Activated T-helper 9 cell treated with anti-CD3 and anti-CD28 coated beads, Interleukin-2, amount 50 U/mL, for 16 hours (primary cell): ENCODE measurements around the gene TTC7B.

Experiments used
- DNase-seq: peaks from one replicate; pipeline ENCODE4 v3.0.0-alpha.2; 2020; ENCODE audit warnings: low read depth

Gene TTC7B

DNA sequence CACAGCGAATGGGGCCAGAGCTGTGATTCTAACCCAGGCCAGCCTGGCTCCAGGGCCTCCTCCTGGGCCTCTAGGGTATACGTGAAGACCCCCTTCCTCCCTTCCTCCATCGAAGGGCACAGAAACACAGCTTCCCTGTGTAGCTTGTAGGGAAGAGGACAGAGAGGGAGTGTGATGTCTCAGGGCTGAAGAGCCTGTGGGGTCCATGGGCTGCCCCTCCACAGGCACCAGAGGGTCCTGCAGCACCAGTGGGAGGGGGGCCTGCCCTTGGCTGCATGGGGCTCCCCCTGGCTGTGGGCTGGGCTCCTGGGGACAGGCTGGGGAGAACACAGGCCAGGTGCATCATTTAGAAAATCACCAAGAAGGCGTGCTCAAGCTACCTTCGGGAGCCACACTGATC lies 240.9 kb downstream of the TTC7B start:
- DNase-seq = no peak

DNA sequence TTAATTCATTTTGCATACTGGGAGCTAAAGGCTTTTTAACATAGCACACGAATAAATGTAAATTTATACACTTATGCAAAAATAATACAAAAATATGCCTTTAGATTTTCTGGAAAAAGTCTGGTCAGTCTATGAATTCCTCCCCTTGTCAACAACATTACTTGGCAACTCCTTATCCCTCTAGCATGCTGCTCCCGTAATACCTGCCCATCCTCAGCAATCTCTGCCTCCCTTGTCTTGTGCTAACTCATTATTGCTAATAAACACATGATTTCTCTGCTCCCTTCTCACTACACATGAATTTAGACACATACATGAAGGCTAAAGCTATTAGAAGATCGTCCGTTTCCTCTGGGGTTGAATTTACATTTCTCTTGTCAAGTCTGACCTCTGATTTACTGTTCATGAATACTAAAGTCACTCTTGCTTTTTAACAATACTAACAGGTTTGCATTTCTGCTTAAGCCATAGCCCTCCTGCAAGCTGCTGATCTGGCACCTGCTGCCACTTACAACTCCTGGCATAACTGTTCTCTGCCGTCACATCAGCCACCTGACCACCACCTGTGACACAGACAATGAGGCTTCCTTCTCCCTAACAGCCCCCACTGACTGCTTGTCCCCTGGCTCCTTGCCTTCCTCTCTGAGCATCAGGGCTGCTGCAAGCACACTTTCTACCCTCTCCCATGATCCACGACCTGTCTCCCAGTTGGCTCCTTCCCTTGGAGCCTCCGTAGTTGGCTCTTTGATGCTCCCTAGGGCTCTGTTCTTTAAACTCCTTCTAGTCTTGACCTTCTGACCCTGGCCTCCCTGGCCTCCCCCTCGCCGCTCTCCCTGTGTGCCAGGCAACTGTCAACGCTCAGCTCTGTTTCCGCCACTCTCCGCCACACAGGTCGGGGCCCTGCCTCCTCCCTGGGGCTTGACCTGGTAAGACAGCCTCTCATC lies 241.8 kb downstream of the TTC7B start:
- no peak for DNase-seq

DNA sequence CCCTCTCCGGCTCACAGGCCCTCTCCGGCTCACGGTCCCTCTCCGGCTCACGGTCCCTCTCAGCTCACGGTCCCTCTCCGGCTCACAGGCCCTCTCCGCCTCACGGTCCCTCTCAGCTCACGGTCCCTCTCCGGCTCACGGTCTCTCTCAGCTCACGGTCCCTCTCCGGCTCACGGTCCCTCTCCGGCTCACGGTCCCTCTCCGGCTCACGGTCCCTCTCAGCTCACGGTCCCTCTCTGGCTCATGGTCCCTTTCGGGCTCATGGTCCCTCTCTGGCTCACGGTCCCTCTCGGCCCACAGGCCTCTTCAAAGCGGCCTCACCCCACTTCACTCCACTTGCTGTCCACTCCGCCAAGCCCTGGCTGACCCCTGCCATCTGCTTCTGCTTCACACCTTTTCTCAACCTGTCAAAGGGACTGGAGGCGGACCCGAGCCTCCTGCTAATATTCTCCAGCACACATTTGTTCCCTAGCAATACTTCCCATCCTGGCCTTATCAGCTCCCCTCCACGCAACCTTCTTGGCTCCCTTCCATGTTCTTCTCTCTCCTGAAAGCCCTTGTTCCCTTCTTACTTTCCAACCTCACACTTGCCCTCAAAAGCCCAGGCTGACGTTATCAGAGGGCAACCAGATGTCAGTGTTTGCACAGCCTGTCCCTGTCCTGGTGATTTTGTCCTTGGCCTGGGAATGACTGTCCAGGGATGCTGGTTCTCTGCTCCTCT lies 242.7 kb downstream of the TTC7B start:
- DNase-seq = no peak

DNA sequence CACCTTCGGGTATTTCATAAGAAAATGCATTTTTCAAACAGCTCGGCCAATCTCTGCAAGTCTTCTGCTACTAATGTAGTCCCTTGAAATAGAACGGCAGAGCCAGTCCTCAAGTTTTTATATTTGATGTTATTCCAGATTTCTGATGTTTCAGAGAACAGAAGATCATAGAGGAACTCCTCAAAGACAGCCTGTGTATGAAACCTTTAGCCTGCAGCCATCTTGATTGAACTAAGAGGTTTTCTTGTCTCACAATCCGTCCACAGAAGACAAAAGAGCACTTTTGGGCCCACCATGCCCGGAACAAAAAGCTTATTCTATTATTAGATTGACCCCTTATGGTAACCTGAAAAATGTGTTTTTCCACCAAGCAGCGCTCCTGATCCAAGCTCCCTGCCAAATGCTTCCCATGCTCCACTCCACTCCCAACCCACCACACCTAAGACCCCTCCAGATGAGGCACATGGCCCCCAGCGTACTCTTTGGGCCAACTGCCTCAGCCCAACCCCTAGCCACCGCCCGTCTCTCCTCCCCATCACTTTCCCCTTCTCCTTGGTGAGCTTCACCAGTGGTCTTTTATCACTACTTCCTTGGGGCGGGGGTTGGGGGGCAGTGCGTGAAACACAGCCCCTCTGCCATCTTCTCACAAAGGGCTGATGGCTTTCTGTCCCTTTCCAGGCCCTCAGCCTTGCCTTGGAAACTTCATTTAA lies 243.6 kb downstream of the TTC7B start:
- DNase-seq = no peak

- no peak for DNase-seq
Measured at GRCh38 chr14:90571149-90571947, 244.9 kb downstream of the TTC7B start.

GRCh38 chr14:90570461-90570860 lies 245.8 kb downstream of the TTC7B start:
- DNase-seq = no peak

- DNase-seq = no peak
Measured at GRCh38 chr14:90569606-90570387, 246.4 kb downstream of the TTC7B start.

- DNase-seq = no peak
Measured at GRCh38 chr14:90569201-90569600, 247.0 kb downstream of the TTC7B start.

- DNase-seq = no peak
Measured at GRCh38 chr14:90568405-90568804, 247.8 kb downstream of the TTC7B start.

GRCh38 chr14:90567991-90568390 lies 248.2 kb downstream of the TTC7B start:
- DNase-seq = no peak

GRCh38 chr14:90567191-90567590 lies 249.0 kb downstream of the TTC7B start:
- no peak for DNase-seq

- no peak for DNase-seq
Measured at GRCh38 chr14:90566481-90566880, 249.7 kb downstream of the TTC7B start.

GRCh38 chr14:90564496-90564895 lies 251.7 kb downstream of the TTC7B start:
- no peak for DNase-seq

DNA sequence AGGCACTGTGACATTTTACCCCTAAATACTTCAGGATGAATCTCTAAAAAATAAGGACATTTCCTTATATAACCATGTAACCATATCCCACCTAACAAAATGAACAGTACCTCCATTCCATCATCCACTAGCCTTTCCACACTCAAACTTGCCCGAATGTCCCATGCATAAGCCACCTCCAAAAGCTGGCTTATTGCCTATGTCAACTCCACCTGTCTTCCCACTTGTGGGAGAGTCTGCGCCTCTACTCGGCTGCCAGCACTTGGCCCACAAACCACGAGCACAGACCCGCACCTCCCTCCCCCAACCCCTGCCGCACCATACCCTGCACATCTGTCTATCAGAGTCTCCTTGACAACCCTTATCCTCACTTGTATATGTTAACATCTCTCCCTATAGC lies 253.6 kb downstream of the TTC7B start:
- DNase-seq = no peak

DNA sequence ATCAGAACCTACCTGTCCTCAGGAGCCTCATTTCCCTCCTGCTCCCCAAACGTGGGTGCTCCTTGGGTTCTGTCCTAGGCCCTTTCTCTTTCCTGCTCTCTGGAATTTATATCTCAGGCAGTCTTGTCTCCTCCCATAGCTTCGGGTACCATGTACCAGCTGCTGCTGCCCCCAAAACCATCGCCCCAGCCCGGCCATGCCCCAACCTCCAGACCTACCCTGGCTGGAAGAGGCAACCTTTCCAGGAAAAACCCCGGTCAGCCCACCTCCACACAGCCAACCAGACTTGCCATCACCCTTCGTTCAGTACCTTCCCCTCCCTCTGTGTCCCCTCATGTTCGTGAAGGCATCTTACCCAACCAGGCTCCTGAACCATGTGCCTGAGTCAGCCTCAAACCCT lies 254.3 kb downstream of the TTC7B start:
- DNase-seq = no peak

- DNase-seq = no peak
Measured at GRCh38 chr14:90560991-90561390, 255.2 kb downstream of the TTC7B start.

DNA sequence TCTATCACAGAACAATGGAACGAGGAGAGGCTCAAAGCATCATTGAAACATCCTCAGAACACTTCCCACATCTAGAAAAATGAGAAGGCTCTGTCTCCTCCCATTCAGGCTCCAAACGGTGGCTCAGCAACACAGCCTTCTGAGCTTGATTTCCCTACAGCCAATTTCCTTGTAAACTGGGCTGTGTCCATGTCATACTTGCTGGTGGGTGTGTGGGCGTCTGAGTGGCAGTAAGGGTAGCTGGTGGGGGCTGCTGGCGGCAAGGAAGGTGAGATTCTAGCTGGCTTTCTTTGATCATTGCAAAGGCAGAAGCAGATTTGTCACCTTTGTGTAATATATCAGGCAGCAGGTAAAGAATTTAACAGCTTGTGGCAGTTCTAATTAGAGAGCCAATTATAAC lies 255.7 kb downstream of the TTC7B start:
- no peak for DNase-seq

DNA sequence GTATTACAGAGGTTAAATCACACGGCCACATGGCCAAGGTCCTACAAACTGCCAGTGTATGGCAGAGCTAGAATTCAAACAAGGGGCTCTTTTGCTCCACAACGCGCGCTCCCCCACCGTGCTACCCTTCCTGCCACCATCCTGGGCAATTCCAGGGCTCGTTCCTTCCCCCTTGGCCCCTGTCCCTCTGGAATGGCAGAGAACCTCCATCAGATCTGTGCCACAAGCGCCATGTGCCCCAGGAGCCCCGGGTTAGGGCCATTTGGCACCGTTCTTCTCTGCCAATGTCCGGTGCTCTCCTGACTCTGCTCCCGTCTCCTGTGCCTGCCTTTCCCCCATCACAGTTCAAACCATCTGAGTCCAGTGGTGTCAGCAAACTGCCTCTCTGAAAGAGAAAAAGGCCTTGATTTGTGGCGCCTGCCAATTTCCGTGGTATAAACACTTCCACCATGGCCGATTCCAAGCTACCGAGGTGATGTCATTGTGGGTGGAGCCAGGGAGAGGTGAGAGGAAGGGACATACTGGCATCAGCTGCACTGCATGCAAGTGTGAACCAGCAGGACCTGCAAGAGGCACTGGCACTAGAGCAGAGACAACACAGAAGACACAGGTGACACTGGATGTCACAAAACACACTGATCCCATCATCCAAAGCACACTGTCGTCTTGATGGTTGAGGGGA lies 256.3 kb downstream of the TTC7B start:
- DNase-seq = no peak

DNA sequence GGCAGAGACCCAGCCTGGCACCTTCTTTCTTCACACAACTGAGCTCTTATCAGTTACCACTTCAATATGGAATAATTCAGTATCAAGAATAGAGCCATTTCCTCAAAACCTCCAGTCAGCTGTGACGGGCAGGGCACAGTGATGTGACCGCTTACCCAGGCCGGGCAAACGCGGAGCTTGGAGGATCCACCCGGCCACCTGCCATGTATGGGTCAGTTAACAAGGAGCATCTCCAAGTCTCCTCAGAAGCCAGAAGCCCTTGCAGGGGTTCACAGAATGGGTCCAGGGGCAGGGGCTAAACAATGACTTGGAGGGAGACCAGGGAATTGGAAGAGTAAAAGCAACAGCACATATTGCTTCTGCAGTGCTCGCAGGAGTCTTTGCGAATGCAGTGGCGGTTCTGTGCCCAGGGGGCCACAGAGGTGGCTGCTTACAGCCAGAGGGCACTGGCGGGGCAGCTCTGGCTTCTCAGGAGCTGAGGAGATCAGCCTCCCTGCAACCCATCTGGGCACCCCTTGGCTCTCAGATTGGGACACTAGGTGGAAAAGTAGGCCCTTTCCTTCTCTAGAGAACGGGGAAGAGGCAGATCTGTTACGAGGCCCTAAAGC lies 257.1 kb downstream of the TTC7B start:
- no peak for DNase-seq
